ENCODE measurements around the gene UNC13B. TPM values are rescaled to one million over a fixed set of nuclear protein-coding genes. Genes with fewer than 3 reads are reported as not detected.

The UNC13B gene
- total RNA-seq, 2 donors from 2014 or later, result 12.9 to 14.6 TPM

GRCh38 chr9:35366627-35367026 is 204.8 kb downstream of the UNC13B start:
- Histone ChIP-seq H3K36me3 (peaks cover 15% of the 10 kb centered on the region), H3K9me3 (no peaks in the 10 kb centered on the region), H3K4me1 (peaks cover 0 to 15% of the 10 kb centered on the region in 2 donors), H3K27ac (no peak overlapping the region), H3K27me3 (no peaks in the 10 kb centered on the region), H3K4me3 (no peak overlapping the region)
- TF ChIP-seq CTCF (IDR thresholded peaks at IDR 0.05), result no peak
- DNase-seq (ENCODE audit: low spot score), result no peak

GRCh38 chr9:35367451-35367850 is 205.6 kb downstream of the UNC13B start:
- H3K36me3 ChIP-seq, result peaks cover 15% of the 10 kb centered on the region
- DNase-seq (ENCODE audit: low spot score), result no peak
- no peak overlapping the region for H3K27ac ChIP-seq
- H3K9me3 ChIP-seq, result no peaks in the 10 kb centered on the region
- no peak overlapping the region for H3K4me3 ChIP-seq
- H3K27me3 ChIP-seq, result no peaks in the 10 kb centered on the region
- H3K4me1 ChIP-seq, result peaks cover 0 to 15% of the 10 kb centered on the region in 2 donors
- TF ChIP-seq CTCF (IDR thresholded peaks at IDR 0.05), result no peak

GRCh38 chr9:35370241-35370640 is 208.4 kb downstream of the UNC13B start:
- Histone ChIP-seq H3K36me3 (peaks cover 15% of the 10 kb centered on the region), H3K27ac (no peak overlapping the region), H3K4me3 (no peak overlapping the region), H3K9me3 (no peaks in the 10 kb centered on the region), H3K4me1 (peaks cover 0 to 12% of the 10 kb centered on the region in 2 donors), H3K27me3 (no peaks in the 10 kb centered on the region)
- no peak for DNase-seq (ENCODE audit: low spot score)
- no peak for TF ChIP-seq CTCF (IDR thresholded peaks at IDR 0.05)

GRCh38 chr9:35374436-35374835 is 212.6 kb downstream of the UNC13B start:
- Histone ChIP-seq H3K27ac (no peak overlapping the region), H3K9me3 (no peaks in the 10 kb centered on the region), H3K4me3 (no peak overlapping the region), H3K27me3 (no peaks in the 10 kb centered on the region), H3K36me3 (peaks cover 21% of the 10 kb centered on the region), H3K4me1 (peaks cover 0 to 7% of the 10 kb centered on the region in 2 donors)
- no peak for DNase-seq (ENCODE audit: low spot score)
- TF ChIP-seq CTCF (IDR thresholded peaks at IDR 0.05), result no peak

GRCh38 chr9:35374910-35375309 is 213.1 kb downstream of the UNC13B start:
- Histone ChIP-seq H3K27ac (no peak overlapping the region), H3K27me3 (no peaks in the 10 kb centered on the region), H3K4me3 (no peak overlapping the region), H3K9me3 (no peaks in the 10 kb centered on the region), H3K4me1 (peaks cover 0 to 7% of the 10 kb centered on the region in 2 donors), H3K36me3 (peaks cover 17% of the 10 kb centered on the region)
- DNase-seq (ENCODE audit: low spot score), result no peak
- TF ChIP-seq CTCF (IDR thresholded peaks at IDR 0.05), result no peak

GRCh38 chr9:35380039-35380438 is 218.2 kb downstream of the UNC13B start:
- Histone ChIP-seq H3K4me3 (no peak overlapping the region), H3K9me3 (no peaks in the 10 kb centered on the region), H3K36me3 (peaks cover 18% of the 10 kb centered on the region), H3K27me3 (no peaks in the 10 kb centered on the region), H3K4me1 (no peaks in the 10 kb centered on the region), H3K27ac (no peak overlapping the region)
- no peak for DNase-seq (ENCODE audit: low spot score)
- TF ChIP-seq CTCF (IDR thresholded peaks at IDR 0.05), result no peak
